H9 (cell line): Measurements from ENCODE around the gene PASD1. TPM values are rescaled to one million over a fixed set of nuclear protein-coding genes. Genes with fewer than 3 reads are reported as not detected.

Experiments used
- DNase-seq: peaks from one replicate; pipeline ENCODE4 v3.0.0-alpha.2; 2017
- H2AFZ ChIP-seq: one replicate; pipeline ENCODE4 v1.6.1; 2013; ENCODE audit warnings: mild to moderate bottlenecking, low read length, control low read depth, moderate library complexity
- H2AK5ac ChIP-seq: 2 replicates; pipeline ENCODE4 v1.6.1; 2013; ENCODE audit warnings: low read length, control low read depth, mixed read lengths; ENCODE audit not compliant: insufficient read length
- H2BK120ac ChIP-seq: one replicate; pipeline ENCODE4 v1.6.1; 2013; ENCODE audit warnings: low read depth, mild to moderate bottlenecking, low read length, control low read depth, inconsistent platforms; ENCODE audit not compliant: poor library complexity, severe bottlenecking
- H2BK12ac ChIP-seq: 2 replicates; pipeline ENCODE4 v1.6.1; 2013; ENCODE audit warnings: low read length, control low read depth, mixed read lengths, low read depth; ENCODE audit not compliant: insufficient read length
- H2BK15ac ChIP-seq: 2 replicates; pipeline ENCODE4 v1.6.1; 2013; ENCODE audit warnings: low read depth, low read length, control low read depth
- H2BK20ac ChIP-seq: one replicate; pipeline ENCODE4 v1.6.1; 2013; ENCODE audit warnings: low read depth, mild to moderate bottlenecking, low read length, control low read depth, inconsistent platforms; ENCODE audit not compliant: poor library complexity, severe bottlenecking
- H2BK5ac ChIP-seq: 2 replicates; pipeline ENCODE4 v1.6.1; 2013; ENCODE audit warnings: low read length, control low read depth, mixed read lengths; ENCODE audit not compliant: insufficient read length
- H3K14ac ChIP-seq: 2 replicates; pipeline ENCODE4 v1.6.1; 2013; ENCODE audit warnings: low read length, control low read depth; ENCODE audit not compliant: insufficient read depth
- H3K18ac ChIP-seq: 2 replicates; pipeline ENCODE4 v1.6.1; 2013; ENCODE audit warnings: low read depth, mild to moderate bottlenecking, mixed read lengths, low read length, control low read depth; ENCODE audit not compliant: insufficient read length
- H3K23ac ChIP-seq: 2 replicates; pipeline ENCODE4 v1.6.1; 2013; ENCODE audit warnings: low read length, control low read depth, mixed read lengths, low read depth; ENCODE audit not compliant: insufficient read length
- H3K23me2 ChIP-seq: 2 replicates; pipeline ENCODE4 v1.6.1; 2013; ENCODE audit warnings: low read depth, mild to moderate bottlenecking, mixed read lengths, low read length, control low read depth; ENCODE audit not compliant: insufficient read length, poor library complexity, severe bottlenecking
- H3K27ac ChIP-seq: 2 replicates; pipeline ENCODE4 v1.5.1; 2013; ENCODE audit warnings: low read length, control low read depth, mixed read lengths, low read depth; ENCODE audit not compliant: insufficient read length
- H3K27me3 ChIP-seq: 2 replicates; pipeline ENCODE4 v1.6.1; 2013; ENCODE audit warnings: low read length, control low read depth, inconsistent platforms; ENCODE audit not compliant: insufficient read depth
- H3K4ac ChIP-seq: 2 replicates; pipeline ENCODE4 v1.6.1; 2013; ENCODE audit warnings: low read depth, mild to moderate bottlenecking, control low read depth, inconsistent platforms, low read length, moderate library complexity
- H3K4me1 ChIP-seq: 2 replicates; pipeline ENCODE4 v1.6.1; 2013; ENCODE audit warnings: low read length, control low read depth, inconsistent platforms; ENCODE audit not compliant: insufficient read depth
- H3K4me2 ChIP-seq: 2 replicates; pipeline ENCODE4 v1.6.1; 2013; ENCODE audit warnings: low read length, control low read depth, mixed read lengths; ENCODE audit not compliant: insufficient read length, insufficient read depth
- H3K56ac ChIP-seq: 2 replicates; pipeline ENCODE4 v1.6.1; 2013; ENCODE audit warnings: low read depth, mild to moderate bottlenecking, mixed read lengths, low read length, control low read depth; ENCODE audit not compliant: insufficient read length
- H3K79me1 ChIP-seq: 2 replicates; pipeline ENCODE4 v1.6.1; 2013; ENCODE audit warnings: low read depth, mild to moderate bottlenecking, moderate library complexity, low read length, control low read depth, inconsistent platforms; ENCODE audit not compliant: insufficient read depth, poor library complexity, severe bottlenecking
- H3K79me2 ChIP-seq: 2 replicates; pipeline ENCODE4 v1.6.1; 2013; ENCODE audit warnings: low read length, control low read depth, inconsistent platforms; ENCODE audit not compliant: insufficient read depth
- H3K9ac ChIP-seq: 2 replicates; pipeline ENCODE4 v1.6.1; 2013; ENCODE audit warnings: low read length, control low read depth, mixed read lengths; ENCODE audit not compliant: insufficient read length; ENCODE audit errors: extremely low read depth
- H3K9me3 ChIP-seq: one replicate; pipeline ENCODE4 v1.6.1; 2013; ENCODE audit warnings: low read depth, low read length, inconsistent platforms; ENCODE audit not compliant: control insufficient read depth
- H3T11ph ChIP-seq: one replicate; pipeline ENCODE4 v1.6.1; 2013; ENCODE audit warnings: mild to moderate bottlenecking, low read length, control low read depth, inconsistent platforms
- H4K20me1 ChIP-seq: one replicate; pipeline ENCODE4 v1.6.1; 2013; ENCODE audit not compliant: control insufficient read depth, insufficient read length, insufficient read depth
- H4K5ac ChIP-seq: 2 replicates; pipeline ENCODE4 v1.6.1; 2013; ENCODE audit warnings: low read depth, mild to moderate bottlenecking, mixed read lengths, low read length, control low read depth; ENCODE audit not compliant: insufficient read length
- H4K8ac ChIP-seq: replicated peaks from 2 replicates; pipeline ENCODE4 v1.6.1; 2013; ENCODE audit warnings: low read length, control low read depth, mixed read lengths, low read depth; ENCODE audit not compliant: insufficient read length
- H4K91ac ChIP-seq: 2 replicates; pipeline ENCODE4 v1.6.1; 2013; ENCODE audit warnings: low read depth, mild to moderate bottlenecking, moderate library complexity, mixed read lengths, low read length, control low read depth; ENCODE audit not compliant: insufficient read length
- H3K27ac Mint-ChIP-seq, 3 experiments: 2 replicates in 2 of 3; 3 replicates in 1 of 3; pipeline ENCODE4 v1.8.0; 2020 to 2021; ENCODE audit warnings: mixed read lengths in 3 of 3, mild to moderate bottlenecking in 1 of 3, moderate library complexity in 1 of 3
- H3K27me3 Mint-ChIP-seq: 2 replicates; pipeline ENCODE4 v1.8.0; 2021; ENCODE audit warnings: low read depth, mild to moderate bottlenecking, moderate library complexity, mixed read lengths
- H3K36me3 Mint-ChIP-seq, 3 experiments: 2 replicates in 2 of 3; 3 replicates in 1 of 3; pipeline ENCODE4 v1.8.0; 2020 to 2021; ENCODE audit warnings: low read depth in 3 of 3, mixed read lengths in 3 of 3; ENCODE audit not compliant: insufficient read depth in 1 of 3
- H3K4me1 Mint-ChIP-seq, 2 experiments: 2 replicates each; pipeline ENCODE4 v1.8.0; 2020; ENCODE audit warnings: mixed read lengths in 2 of 2
- H3K4me3 Mint-ChIP-seq, 2 experiments: 2 replicates in 1 of 2; 3 replicates in 1 of 2; pipeline ENCODE4 v1.8.0; 2020 to 2021; ENCODE audit warnings: mild to moderate bottlenecking in 2 of 2, mixed read lengths in 2 of 2, moderate library complexity in 1 of 2
- H3K9me3 Mint-ChIP-seq, 2 experiments: 2 replicates in 1 of 2; 3 replicates in 1 of 2; pipeline ENCODE4 v1.8.0; 2020; ENCODE audit warnings: mild to moderate bottlenecking in 2 of 2, mixed read lengths in 2 of 2, moderate library complexity in 1 of 2
- CTCF ChIP-seq: fragments of 200-600 bp; sonication (generic); conservative IDR thresholded peaks from 3 replicates; pipeline ENCODE4 v1.8.0; 2021; ENCODE audit warnings: antibody characterized with exemption, mild to moderate bottlenecking
- WGBS: extraction: QIAGEN DNeasy Blood & Tissue Kit; methylation state at CpG from one replicate; pipeline ENCODE4 v1.1.7; 2013; ENCODE audit warnings: missing lambda C conversion rate, low lambda C conversion rate, mixed read lengths; ENCODE audit not compliant: insufficient read length; ENCODE audit errors: extremely low coverage; 5-methylcytosine and 5-hydroxymethylcytosine counted together
- total RNA-seq: library from RNA; stranded (reverse); gene quantifications from 2 replicates; pipeline ENCODE4 v1.2.1, GENCODE V29; 2021

The PASD1 gene
- total RNA-seq, 1 experiment from 2014 or later, result not detected

- H3K4me1 Mint-ChIP-seq, result peaks cover 2 to 3% of the 10 kb centered on the region in 2 experiments; a peak in 2 of 4 replicates
- no CpG with 5 or more reads among the region's 9 CpGs for WGBS
- no peak overlapping the region for H2BK12ac ChIP-seq
These were observed 138.7 kb downstream of the PASD1 start for GRCh38 chrX:151702026-151702714.

More at GRCh38 chrX:151702026-151702714, 138.7 kb downstream of the PASD1 start:
- Mint-ChIP-seq H3K9me3 (peaks cover 68 to 73% of the 10 kb centered on the region in 2 experiments), H3K27ac (no peak overlapping the region), H3K27me3 (peaks cover 5% of the 10 kb centered on the region), H3K4me3 (no peak overlapping the region), H3K36me3 (peaks cover 0 to 1% (median 0%) of the 10 kb centered on the region in 3 experiments; a peak in 2 of 7 replicates)
- no peaks in the 10 kb centered on the region for H4K20me1 ChIP-seq
- H3K9ac ChIP-seq, result no peak overlapping the region
- H2AFZ ChIP-seq, result no peak overlapping the region
- H3K56ac ChIP-seq, result no peak overlapping the region
- H2BK120ac ChIP-seq, result no peak overlapping the region
- H4K8ac ChIP-seq, result no peak overlapping the region
- H2AK5ac ChIP-seq, result no peak overlapping the region
- H4K91ac ChIP-seq, result no peak overlapping the region
- H4K5ac ChIP-seq, result no peak overlapping the region
- no peak for TF ChIP-seq CTCF
- H3K9me3 ChIP-seq, result peaks cover 61% of the 10 kb centered on the region
- no peak overlapping the region for H3K4me2 ChIP-seq
- H3K4me1 ChIP-seq, result no peaks in the 10 kb centered on the region; the same call in 1 of the 2 replicates
- no peak overlapping the region for H3K18ac ChIP-seq
- H3K27ac ChIP-seq, result no peak overlapping the region
- H3K79me2 ChIP-seq, result no peaks in the 10 kb centered on the region
- H3K23me2 ChIP-seq, result no peaks in the 10 kb centered on the region
- no peak overlapping the region for H2BK20ac ChIP-seq
- no peak overlapping the region for H3K14ac ChIP-seq
- no peaks in the 10 kb centered on the region for H3K27me3 ChIP-seq
- H3T11ph ChIP-seq, result no peak overlapping the region
- H2BK5ac ChIP-seq, result no peak overlapping the region
- H2BK15ac ChIP-seq, result no peak overlapping the region
- H3K23ac ChIP-seq, result no peak overlapping the region
- H3K79me1 ChIP-seq, result no peaks in the 10 kb centered on the region
- H3K4ac ChIP-seq, result no peak overlapping the region
- DNase-seq, result no peak
